Measurements from ENCODE around the gene KIF1B.

GRCh38 chr1:10168912-10169514 is 41.4 kb upstream of the KIF1B start:
- TF ChIP-seq POLR2AphosphoS5 (IDR thresholded peaks at IDR 0.05; ENCODE audit: low read depth, low read length) (no peak), CTCF (IDR thresholded peaks at IDR 0.05) (no peak), REST (IDR thresholded peaks at IDR 0.05; ENCODE audit: insufficient read depth in 1 of 2, low read depth in 2 of 2, low read length in 1 of 2) (no peak), TCF7L2 (IDR thresholded peaks at IDR 0.05; ENCODE audit: low read depth, low read length) (no peak), SIN3A (IDR thresholded peaks at IDR 0.05; ENCODE audit: borderline replicate concordance, insufficient read depth, low read depth, low read length) (no peak)

Data from Panc1 (cell line).